Progenitor cell of endocrine pancreas (in vitro differentiated cells): ENCODE results near the gene CT45A3. TPM values are rescaled to one million over a fixed set of nuclear protein-coding genes. Genes with fewer than 3 reads are reported as not detected.
"Not testable (repeated sequence)": the region's sequence is repeated elsewhere in the genome, so short reads cannot be mapped to it uniquely, and the experiment has no call there.

Experiments used
- DNase-seq: peaks from one replicate; pipeline ENCODE4 v3.0.0; 2021; ENCODE audit warnings: low spot score; ENCODE audit not compliant: unreplicated experiment
- H3K27ac Mint-ChIP-seq: 2 replicates; pipeline ENCODE4 v1.8.0; 2021; ENCODE audit warnings: mild to moderate bottlenecking, moderate library complexity, mixed read lengths
- H3K27me3 Mint-ChIP-seq: 2 replicates; pipeline ENCODE4 v1.8.0; 2021; ENCODE audit warnings: mixed read lengths
- H3K36me3 Mint-ChIP-seq: 2 replicates; pipeline ENCODE4 v1.8.0; 2022; ENCODE audit warnings: mixed read lengths; ENCODE audit not compliant: insufficient read depth
- H3K4me1 Mint-ChIP-seq: 2 replicates; pipeline ENCODE4 v1.8.0; 2021; ENCODE audit warnings: low read depth, mixed read lengths
- H3K4me3 Mint-ChIP-seq: 2 replicates; pipeline ENCODE4 v1.8.0; 2021; ENCODE audit warnings: low read depth, mild to moderate bottlenecking, moderate library complexity, mixed read lengths
- H3K9me3 Mint-ChIP-seq: 2 replicates; pipeline ENCODE4 v1.8.0; 2021; ENCODE audit warnings: low read depth, mixed read lengths
- CTCF ChIP-seq: fragments of 200-600 bp; sonication (generic); IDR thresholded peaks from one replicate; pipeline ENCODE4 v1.5.0; 2021; ENCODE audit warnings: antibody characterized with exemption, mild to moderate bottlenecking; ENCODE audit not compliant: unreplicated experiment
- total RNA-seq: library from RNA; stranded (reverse); gene quantifications from 2 replicates; pipeline ENCODE4 v1.2.1, GENCODE V29; 2021

The CT45A3 gene
- total RNA-seq, 1 donor from 2014 or later = not detected

- H3K27me3 Mint-ChIP-seq = no peaks in the 10 kb centered on the region
- H3K36me3 Mint-ChIP-seq = no peaks in the 10 kb centered on the region
- peaks cover 34% of the 10 kb centered on the region for H3K9me3 Mint-ChIP-seq
- H3K4me3 Mint-ChIP-seq = no peak overlapping the region
- DNase-seq = no peak
- no peak for TF ChIP-seq CTCF
- no peak overlapping the region for H3K27ac Mint-ChIP-seq
- no peaks in the 10 kb centered on the region for H3K4me1 Mint-ChIP-seq
Observed at GRCh38 chrX:135713795-135714194, 54.2 kb downstream of the CT45A3 start.

GRCh38 chrX:135713183-135713689, 54.8 kb downstream of the CT45A3 start, which contains the start of gene CT45A1:
Gene CT45A1, plus strand, starts transcription at chrX:135713639. Its CDS starts 5,302 bp downstream, at chrX:135718941.
- not testable (repeated sequence) for H3K4me1 Mint-ChIP-seq, H3K27me3 Mint-ChIP-seq, DNase-seq, H3K4me3 Mint-ChIP-seq, H3K36me3 Mint-ChIP-seq, H3K27ac Mint-ChIP-seq
- H3K9me3 Mint-ChIP-seq = peaks cover 34% of the 10 kb centered on the region

Other genes starting within 250 kb of the CT45A3 start
- 14.6 and 14.8 TPM in 2 replicates for gene INTS6L, start 247.5 kb downstream of the CT45A3 start, total RNA-seq
- gene CT45A1, start 54.6 kb downstream of the CT45A3 start, total RNA-seq = not detected in 2 replicates
- gene CT45A5, start 17.3 kb upstream of the CT45A3 start, total RNA-seq = not detected in 2 replicates
- not detected in 2 replicates for gene CT45A6, start 34.6 kb upstream of the CT45A3 start, total RNA-seq
- not detected in 2 replicates for gene CT45A2, start 51.8 kb upstream of the CT45A3 start, total RNA-seq
- gene CT45A7, start 69.1 kb upstream of the CT45A3 start, total RNA-seq = not detected in 2 replicates
- not detected in 2 replicates for gene CT45A8, start 86.3 kb upstream of the CT45A3 start, total RNA-seq
- gene CT45A9, start 103.6 kb upstream of the CT45A3 start, total RNA-seq = not detected in 2 replicates
- gene CT45A10, start 125.3 kb upstream of the CT45A3 start, total RNA-seq = not detected in 2 replicates
- gene SAGE1, start 125.5 kb upstream of the CT45A3 start, total RNA-seq = not detected in 2 replicates
- 17.6 and 17.7 TPM in 2 replicates for gene MMGT1, start 205.8 kb upstream of the CT45A3 start, total RNA-seq
- gene SLC9A6, start 217.2 kb upstream of the CT45A3 start, total RNA-seq = 15.3 and 15.5 TPM in 2 replicates